SK-N-MC (cell line): ENCODE data around the gene FNDC3B.

Experiments used
- EZH2 ChIP-seq: fragments of 200-600 bp; sonication (generic); IDR thresholded peaks from one replicate; pipeline ENCODE4 v1.6.1; 2017; ENCODE audit warnings: antibody characterized with exemption
- POLR2AphosphoS5 ChIP-seq: IDR thresholded peaks from 2 replicates; pipeline ENCODE4 v1.6.1; 2012; ENCODE audit warnings: mild to moderate bottlenecking, low read depth, low read length, borderline replicate concordance

GRCh38 chr3:172307141-172307560 is 267.8 kb downstream of the FNDC3B start:
- TF ChIP-seq EZH2 (no peak), POLR2AphosphoS5 (no peak)
